ENCODE measurements around the gene SLC25A46.
A peak's percentile ranks its signal among the peaks of the same experiment; 100 is the strongest.
"Not testable (repeated sequence)": the region's sequence is repeated elsewhere in the genome, so short reads cannot be mapped to it uniquely, and the experiment has no call there.

The SLC25A46 gene

DNA sequence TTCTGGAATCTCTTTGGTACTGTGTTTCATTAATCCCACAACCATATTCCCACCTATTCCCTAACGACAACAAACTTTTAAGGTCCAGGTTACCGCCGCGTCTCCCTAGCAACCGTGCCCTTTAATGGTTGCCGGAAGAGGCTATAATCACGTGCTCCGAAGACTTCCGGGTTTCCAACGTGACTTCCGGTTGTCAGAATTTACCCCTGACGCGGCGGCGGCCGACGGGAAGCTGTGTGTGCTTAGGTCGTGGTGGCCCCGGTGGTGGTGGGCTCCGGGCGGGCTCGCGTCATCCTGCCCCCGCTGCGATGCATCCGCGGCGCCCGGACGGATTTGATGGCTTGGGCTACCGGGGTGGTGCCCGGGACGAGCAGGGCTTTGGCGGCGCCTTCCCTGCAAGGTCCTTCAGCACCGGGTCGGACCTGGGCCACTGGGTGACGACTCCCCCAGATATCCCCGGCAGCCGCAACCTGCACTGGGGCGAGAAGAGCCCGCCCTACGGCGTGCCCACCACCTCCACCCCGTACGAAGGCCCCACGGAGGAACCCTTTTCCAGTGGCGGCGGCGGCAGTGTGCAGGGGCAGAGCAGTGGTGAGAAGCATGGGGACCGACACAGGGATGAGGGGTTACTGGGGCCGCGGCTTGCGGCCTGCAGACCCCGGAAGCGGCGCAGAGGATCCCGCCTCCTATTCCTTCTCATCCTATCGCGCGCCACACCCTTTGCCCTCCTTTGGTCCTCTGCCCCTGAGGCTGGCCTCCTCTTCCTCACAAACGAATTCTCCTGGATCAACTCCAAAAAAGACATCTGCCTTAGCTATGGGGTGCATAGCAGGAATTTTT lies at the start of gene SLC25A46:
SLC25A46 (plus strand) TSS at position 196 of the 840 bp plus-strand sequence; CDS start at position 309, 113 bp downstream.
- DNase-seq: peak; percentile 87

DNA sequence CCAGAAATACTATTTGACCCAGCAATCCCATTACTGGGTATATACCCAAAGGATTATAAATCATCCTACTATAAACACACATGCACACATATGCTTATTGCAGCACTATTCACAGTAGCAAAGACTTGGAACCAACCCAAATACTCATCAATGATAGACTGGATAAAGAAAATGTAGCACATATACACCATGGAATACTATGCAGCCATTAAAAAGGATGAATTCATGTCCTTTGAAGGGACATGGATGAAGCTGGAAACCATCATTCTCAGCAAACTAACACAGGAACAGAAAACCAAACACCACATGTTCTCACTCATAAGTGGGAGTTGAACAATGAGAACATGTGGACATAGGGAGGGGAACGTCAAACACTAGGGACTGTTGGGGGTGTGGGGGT lies 48.2 kb upstream of the SLC25A46 start:
- not testable (repeated sequence) for DNase-seq

DNA sequence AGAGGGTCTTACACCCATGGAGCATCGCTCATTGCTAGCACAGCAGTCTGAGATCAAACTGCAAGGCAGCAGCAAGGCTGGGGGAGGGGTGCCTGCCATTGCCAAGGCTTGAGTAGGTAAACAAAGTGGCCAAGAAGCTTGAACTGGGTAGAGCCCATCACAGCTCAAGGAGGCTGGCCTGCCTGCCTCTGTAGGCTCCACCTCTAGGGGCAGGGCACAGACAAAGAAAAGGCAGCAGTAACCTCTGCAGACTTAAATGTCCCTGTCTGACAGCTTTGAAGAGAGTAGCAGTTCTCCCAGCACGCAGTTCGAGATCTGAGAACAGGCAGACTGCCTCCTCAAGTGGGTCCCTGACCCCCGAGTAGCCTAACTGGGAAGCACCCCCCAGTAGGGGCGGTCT lies 46.1 kb upstream of the SLC25A46 start:
- not testable (repeated sequence) for DNase-seq

DNA sequence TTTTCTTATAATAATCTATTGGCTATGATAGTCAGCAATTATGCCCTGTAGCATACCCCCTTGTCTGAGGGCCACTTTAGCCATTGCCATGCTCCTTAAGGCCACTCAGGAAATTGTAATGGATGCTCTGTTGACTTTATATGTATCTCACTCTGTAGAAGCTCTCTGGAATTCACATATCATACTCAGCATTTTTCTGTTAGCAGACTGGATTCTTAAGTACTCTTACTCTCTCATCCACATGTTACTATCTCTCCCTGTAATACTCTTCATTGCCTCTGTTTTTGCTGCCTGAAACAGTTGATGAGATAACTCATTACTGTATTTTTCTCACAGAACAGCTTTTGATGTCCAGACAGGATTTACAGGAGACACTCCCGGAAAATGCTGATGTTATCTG lies 36.5 kb upstream of the SLC25A46 start:
- no peak for DNase-seq

DNA sequence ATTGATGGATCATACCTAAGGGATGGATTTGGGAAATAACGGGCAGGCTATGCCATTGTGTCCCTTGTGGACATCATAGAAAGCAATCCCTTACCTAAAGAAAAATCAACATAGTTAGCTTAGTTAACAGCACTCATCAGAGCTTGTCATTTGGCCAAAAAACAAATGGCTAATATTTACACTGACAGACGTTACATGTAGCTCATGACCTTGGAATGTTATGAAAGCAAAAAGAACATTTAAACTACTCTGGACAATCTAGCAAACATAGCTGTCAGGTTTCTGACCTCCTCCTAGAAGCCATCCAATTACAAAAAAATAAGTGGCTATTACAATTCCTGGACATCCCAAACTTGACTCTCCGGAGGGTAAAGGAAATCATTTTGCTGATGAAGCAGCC lies 36.1 kb upstream of the SLC25A46 start:
- no peak for DNase-seq

DNA sequence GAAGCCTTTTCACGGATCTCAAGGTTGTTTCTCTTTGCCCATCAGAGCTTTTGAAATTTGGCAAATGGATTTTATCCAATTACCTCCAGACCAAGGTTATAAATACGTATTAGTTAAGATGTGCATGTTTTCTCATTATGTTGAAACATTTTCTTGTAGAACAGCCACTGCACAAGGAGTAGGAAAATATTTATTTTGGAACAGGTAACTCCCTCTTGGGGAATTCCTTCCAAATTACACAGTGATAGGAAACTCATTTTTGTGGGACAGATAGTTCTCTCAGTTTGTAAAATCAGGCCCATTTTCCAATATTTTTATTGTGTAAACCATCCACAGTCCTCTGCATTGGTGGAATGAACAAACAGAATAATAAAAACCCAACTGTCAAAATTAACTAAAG lies 35.3 kb upstream of the SLC25A46 start:
- no peak for DNase-seq

DNA sequence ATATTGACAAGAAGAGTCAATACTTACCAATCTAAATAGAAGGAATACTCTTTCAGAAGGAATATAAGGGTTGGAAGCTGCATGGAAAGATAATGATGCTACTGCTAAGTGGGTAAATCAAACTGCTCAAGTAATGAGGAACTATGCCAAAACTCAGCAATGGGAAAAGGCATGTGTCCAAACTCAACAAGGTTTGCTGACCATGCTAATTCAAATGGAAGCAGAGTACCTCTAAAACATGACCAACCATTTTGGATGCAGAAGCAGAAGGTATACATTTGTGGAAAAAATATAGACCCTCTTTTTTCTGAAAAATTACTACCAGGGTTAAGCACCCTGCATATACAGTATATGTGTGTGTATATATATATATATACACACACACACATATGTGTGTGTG lies 33.5 kb upstream of the SLC25A46 start:
- DNase-seq: no peak

DNA sequence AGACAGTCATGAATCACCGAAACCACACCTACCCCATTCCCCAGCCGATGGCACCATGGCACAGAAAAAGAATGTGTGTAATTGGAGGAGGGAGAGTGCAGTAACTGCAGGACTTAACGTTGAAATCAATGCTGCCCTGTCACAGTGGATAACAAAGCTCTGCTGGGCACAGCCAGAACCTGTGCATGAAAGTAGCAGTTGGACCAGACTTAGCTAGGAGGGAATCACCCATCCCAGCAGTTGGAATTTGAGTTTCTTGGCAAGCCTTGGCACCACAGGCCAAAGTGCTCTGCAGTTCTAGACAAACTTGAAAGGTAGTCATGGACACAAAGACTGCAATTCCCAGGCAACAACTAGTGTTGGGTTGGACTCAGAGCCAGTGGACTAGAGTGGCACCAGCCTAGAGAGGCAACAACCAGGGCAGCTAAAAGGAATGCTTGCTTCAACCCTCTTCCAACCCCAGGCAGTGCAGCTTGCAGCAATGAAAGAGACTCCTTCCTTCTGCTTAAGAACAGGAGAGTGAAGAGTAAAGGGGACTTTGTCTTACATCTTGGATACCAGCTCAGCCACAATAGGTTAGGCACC lies 31.5 kb upstream of the SLC25A46 start:
- no peak for DNase-seq

DNA sequence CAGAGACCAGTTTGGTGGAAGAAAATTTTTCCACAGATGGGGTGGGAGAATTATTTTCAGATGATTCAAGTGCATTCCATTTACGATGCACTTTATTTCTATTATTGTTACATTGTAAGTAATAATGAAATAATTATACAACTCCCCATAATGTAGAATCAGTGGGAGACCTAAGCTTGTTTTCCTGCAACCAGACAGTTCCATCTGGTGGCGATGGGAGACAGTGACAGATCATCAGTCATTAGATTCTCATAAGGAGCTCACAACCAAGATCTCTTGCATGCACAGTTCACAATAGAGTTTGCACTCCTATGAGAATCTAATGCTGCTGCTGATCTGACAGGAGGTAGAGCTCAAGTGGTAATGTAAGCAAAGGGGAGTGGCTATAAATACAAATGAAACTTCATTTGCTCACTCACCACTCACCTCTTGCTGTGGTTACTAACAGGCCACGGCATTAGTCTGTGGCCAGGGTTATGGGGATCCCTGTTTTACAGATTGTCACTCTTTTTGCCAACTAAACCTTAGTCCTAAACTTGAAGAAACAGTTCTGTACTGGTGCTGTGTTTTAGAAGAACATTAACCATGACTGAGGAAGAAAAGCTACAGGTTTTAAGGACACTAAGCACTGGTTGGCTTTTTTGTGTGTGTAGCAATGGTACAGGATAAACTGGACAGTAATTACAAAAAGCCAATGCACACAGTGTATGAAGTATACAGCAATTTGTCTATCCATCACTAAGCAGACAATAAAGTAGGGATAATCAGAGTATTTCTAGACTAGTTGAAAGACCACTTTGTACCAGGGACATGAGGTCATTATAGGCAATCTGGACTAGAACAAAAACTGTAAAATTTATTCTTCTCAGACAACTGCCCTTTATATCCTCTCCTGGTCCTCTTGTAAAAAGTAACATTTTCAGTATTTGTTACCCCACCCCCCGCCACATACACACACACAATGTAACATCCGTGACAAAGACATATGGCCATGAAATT lies 22.3 kb upstream of the SLC25A46 start:
- no peak for DNase-seq

DNA sequence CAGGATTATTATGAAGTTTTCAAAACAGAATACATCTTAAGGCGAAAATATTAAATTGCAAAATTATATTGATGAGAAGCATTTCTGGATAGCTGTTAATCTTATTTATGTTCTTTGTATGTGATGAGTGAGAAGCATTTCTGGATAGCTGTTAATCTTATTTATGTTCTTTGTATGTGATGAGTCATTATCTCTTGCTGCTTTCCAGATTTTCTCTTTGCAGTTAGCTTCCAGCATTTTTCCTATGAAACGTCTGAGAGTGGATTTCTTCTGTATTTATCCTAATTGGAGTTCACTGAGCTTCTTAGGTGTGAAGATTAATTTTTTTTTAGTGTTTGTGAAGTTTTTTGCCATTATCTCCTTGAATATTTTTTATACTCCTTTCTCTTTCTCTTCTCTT lies 20.5 kb upstream of the SLC25A46 start:
- no peak for DNase-seq

DNA sequence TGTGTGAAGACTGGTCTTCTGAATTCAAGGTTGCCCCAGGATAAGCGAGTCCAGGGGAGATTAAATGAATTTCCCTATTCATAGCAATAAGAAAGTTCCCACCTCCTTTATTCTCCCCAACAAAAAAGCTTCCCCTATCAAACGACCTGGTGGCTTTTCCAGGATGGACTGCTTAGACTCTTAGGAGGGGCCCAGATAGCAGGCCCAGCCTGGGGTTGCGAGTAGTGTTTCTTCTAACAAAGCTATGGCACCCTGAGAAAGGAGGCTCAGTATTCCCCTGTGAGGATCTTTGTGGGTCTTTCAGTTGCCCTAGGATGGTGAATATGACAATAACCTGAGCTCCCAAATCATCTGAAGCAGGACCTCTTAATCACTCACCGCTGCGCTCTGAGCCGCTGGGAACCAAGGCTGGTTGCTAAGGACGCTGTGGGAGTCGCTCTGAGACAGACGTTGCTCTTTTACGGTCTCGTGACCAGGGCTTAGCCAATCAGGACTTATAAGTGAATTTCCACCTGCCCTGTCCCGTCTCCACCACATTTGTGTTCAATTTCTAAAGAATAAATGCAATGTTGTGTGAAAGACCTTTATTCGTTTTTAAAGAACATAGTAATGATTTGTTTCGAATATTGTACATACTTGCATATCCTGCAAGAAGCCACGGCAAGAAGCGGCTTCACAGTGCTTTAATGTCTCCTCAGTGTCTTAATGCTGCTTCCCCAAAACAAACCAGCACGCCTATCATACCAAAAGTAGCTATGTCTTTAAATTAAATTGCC lies 12.4 kb upstream of the SLC25A46 start, which contains the start of gene TMEM232:
TMEM232 (minus strand) TSS at position 423 of the 776 bp plus-strand sequence. CDS start 59,319 bp downstream, outside the sequence.
- DNase-seq: peak; percentile 79

DNA sequence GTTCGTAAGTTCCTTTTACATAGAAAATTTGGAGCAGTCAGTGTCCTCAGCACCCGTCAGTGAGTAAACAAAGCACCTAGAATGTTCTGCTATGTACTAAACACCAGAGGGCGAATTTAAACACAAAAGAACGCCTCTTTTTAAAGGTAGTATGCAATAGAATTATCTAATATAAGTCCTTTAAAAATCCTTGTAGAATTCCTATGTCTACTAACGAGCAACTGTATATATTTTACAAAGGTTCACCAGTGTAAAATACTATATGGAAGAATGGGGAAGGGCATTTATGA lies 11.8 kb upstream of the SLC25A46 start:
- no peak for DNase-seq

DNA sequence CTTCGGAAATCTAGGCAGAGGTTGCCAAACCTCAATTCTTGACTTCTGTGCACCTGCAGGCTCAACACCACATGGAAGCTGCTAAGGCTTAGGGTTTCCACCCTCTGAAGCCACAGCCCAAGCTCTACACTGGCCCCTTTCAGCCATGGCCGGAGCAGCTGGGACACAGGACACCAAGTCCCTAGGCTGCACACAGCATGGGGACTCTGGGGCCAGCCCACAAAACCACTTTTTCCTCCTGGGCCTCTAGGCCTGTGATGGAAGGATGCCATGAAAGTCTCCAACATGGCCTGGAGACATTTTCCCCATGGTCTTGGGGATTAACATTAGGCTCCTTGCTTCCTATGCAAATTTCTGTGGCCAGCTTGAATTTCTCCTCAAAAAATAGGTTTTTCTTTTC lies 7.3 kb upstream of the SLC25A46 start:
- DNase-seq: not testable (repeated sequence)

DNA sequence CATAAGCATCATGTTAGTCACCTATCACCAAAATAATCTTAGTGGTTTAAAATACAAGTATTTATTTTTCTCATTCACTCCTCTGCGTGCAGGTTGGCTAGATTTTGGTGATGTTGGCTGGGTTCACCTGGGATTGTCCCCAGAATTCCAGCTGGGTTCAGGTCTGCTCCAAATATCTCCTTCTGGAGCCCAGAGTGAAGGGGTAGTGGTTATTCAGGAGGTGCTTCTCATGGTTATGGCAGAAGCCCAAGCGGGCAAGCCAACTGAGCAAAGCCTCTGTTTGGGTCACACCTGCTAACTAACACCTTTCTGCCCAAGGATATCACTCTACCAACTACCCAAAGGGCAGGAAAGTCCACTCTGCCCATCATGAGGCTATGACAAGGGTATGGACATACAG lies 4.7 kb upstream of the SLC25A46 start:
- DNase-seq: no peak

DNA sequence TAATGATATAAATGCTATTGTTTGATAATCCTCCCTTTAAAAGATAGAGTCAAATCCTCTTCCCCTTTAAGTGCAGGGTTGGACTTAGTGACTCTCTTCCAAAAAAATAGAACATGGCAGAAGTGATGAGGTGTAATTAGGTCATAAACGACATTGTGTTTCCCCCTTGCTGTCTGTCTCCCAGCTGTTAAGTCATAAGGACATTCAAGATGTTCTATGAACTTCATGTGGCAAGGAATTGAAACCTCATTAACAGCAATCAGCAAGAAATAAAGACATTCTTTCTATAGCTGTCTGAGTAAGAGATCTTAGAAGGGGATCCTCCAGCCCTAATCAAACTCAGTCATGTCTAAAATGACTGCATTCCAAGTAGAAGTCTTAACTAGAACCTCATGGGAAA lies 3.3 kb upstream of the SLC25A46 start:
- no peak for DNase-seq

DNA sequence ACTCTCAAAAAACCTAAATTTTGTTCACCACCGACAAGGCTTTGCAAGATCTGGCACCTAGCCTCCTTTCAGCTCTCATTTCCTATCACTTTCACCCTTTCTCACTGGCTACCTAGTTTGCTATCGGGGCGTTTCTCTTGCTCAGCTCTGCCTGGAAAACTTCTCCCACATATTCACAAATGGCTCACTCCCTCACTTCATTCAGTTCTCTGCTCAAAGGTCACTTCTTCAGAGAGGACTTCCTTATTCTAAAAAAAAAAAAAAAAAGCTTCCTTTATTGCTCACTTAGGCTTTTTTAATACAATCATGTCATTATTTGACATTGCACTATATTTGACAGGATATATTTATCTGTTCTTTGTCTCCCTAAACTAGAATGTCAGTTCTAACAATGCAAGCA lies 2.1 kb upstream of the SLC25A46 start:
- no peak for DNase-seq

DNA sequence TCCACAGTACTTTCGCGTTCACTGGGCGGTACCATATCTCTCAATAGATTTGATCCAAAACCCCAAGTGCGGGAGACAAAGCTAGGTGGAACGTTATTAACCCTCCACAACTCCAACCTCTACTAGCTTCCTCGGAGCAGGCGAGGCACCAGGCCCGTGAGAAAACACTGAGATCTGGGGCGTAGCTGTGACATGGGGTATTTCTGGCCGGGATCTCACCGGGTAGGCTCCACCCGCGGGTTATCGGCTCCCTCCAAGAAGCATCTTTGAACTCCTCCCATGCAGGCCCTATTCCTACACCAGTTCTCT lies 350 bp upstream of the SLC25A46 start:
- DNase-seq: no peak

DNA sequence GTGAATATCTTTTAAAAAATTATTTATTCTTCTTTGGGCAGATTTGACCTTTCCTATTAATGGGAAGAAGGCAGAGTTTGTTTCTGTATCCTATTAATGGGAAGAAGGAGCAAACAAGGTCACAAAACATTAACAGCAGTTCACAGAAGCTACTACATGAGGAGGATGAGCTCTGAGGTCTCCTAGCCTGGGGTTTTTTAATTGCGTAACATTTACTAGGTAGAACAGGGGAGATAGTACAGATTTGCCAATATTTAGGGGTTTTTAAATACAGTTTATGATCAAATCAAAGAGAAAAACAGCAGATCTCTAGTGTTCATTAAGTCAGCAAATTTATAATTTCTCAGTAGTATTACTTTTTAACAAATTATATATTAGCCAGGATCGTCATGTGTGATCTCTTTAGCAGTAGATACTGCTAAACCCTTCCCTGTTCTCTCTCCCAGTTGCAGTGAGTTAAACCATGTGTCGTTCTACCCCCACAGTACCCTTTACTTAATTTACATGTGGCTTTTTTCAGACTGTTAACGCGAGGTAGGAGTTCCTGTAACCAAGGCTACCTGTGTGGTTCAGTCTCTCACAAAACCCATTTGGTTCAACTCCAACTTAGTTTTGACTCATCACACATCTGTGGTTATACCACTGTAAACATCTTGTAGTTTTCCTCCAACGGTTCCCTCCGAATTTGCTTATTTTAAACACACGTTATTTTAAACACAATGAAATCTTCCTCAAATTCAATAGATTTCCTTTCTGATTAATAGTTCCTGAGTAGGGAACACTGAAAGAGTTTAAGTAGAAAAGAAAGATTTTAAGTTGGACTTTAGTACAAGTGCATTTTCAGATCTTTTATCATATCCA lies 13.3 kb downstream of the SLC25A46 start:
- peak; percentile 8 for DNase-seq

DNA sequence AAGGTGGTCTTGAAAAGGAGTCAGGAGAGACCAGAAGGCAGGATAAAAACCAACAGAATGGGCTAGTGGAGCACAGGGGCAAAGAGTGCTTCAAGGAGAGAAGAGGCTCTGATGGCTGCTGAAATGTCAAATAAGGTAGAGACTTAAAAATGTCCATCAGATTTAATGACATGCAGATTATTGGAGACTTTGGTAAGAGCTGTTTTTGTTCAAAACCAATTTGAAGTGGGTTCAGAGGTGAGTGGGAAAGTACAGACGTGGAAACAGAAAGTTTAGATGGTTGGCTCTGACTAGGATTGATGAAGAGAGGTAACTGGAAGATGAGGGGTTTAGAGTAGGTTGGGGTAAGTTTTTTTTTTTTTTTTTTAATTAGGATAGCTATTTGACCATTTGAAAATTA lies 14.1 kb downstream of the SLC25A46 start:
- DNase-seq: no peak

DNA sequence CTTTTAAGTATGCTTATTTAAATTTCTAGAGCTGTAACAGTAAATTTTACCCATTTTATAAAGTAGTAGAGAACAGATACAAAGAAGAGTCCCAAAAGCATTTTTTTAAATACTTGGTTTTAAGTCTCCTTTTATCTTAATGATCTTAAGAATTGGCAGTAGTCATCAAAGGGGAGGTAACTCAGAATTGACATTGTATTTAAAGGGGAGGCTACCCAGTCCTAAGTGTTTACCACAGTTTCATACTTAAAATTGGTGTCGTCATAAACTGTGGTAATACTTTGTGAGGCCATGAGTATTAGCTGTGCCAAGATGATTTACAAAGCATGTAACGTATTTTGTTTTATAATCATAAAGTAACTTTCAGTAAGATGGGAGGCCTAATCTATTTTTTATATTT lies 14.8 kb downstream of the SLC25A46 start:
- DNase-seq: no peak

DNA sequence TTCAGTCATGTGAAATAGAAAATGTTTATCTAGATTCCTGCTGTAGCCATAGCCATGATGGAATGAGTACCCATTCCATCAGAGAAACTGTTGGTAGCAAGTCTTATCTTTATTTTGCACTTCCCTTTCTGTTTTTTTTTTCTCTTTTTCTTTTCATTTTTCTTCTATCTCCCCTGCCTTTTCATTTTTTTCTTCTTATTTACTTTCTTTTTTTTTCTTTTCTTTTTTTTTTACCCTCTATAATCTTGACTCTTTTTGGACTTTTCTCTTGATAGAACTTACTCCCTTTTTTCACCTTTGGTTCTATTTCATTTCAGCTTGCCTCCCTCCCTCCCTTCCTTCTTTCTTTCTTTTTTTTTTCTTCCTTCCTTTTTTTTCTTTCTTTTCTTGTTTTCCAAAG lies 15.4 kb downstream of the SLC25A46 start:
- no peak for DNase-seq
